Adipose tissue (tissue), 3 donors: ENCODE results near the gene KRT33B. TPM values are rescaled to one million over a fixed set of nuclear protein-coding genes. Genes with fewer than 3 reads are reported as not detected.

ENCODE experiments used
- H3K27ac ChIP-seq: one replicate; pipeline ENCODE4 v1.5.1; 2013; ENCODE audit warnings: low read depth, low read length
- WGBS, 3 donors: extraction: QIAGEN DNeasy Blood & Tissue Kit; methylation state at CpG; one replicate each; pipeline ENCODE4 v1.1.7; 2013; 5-methylcytosine and 5-hydroxymethylcytosine counted together
- polyA plus RNA-seq, 3 donors: library from polyadenylated mRNA; stranded (reverse); fragments of 200-250 nt; gene quantifications; one replicate each; pipeline ENCODE4 v1.2.3, GENCODE V29; 2013
- donor health status: healthy with polysubstance abuse.
- donor health status: Bipolar disorder and iron deficiency.
- donor health status: healthy.

Gene KRT33B
- polyA plus RNA-seq: not detected

- 89 to 100% (median 94%) methylated on average over 1 of the region's 1 CpG for WGBS, 3 donors
- H3K27ac ChIP-seq: no peak within 1 kb of the TSS
These were observed at the start of gene KRT33B for GRCh38 chr17:41369713-41370112. Gene KRT33B (minus strand): TSS chr17:41369813. CDS start chr17:41369750, 63 bp downstream.

- WGBS, 3 donors: 83 to 90% (median 89%) methylated on average over 7 of the region's 7 CpGs
- no peak overlapping the region for H3K27ac ChIP-seq
These were observed 48.7 kb upstream of the KRT33B start for GRCh38 chr17:41418116-41418860.

- WGBS, 3 donors: 48 to 54% (median 53%) methylated on average over 4 of the region's 4 CpGs
- H3K27ac ChIP-seq: no peak overlapping the region
These were observed 48.0 kb upstream of the KRT33B start for GRCh38 chr17:41417576-41418015.

GRCh38 chr17:41417127-41417526 lies 47.5 kb upstream of the KRT33B start:
- 90 to 96% (median 93%) methylated on average over 6 of the region's 6 CpGs for WGBS, 3 donors
- H3K27ac ChIP-seq: no peak overlapping the region

- no peak overlapping the region for H3K27ac ChIP-seq
- WGBS, 3 donors: 65 to 89% (median 86%) methylated on average over 5 of the region's 5 CpGs
These were observed 46.9 kb upstream of the KRT33B start for GRCh38 chr17:41416479-41416878.

- no peak overlapping the region for H3K27ac ChIP-seq
- WGBS, 3 donors: 54 to 71% (median 68%) methylated on average over 3 of the region's 3 CpGs
These were observed 46.3 kb upstream of the KRT33B start for GRCh38 chr17:41415833-41416335.

- H3K27ac ChIP-seq: no peak overlapping the region
- 69 to 78% (median 76%) methylated on average over 4 of the region's 4 CpGs for WGBS, 3 donors
These were observed 45.8 kb upstream of the KRT33B start for GRCh38 chr17:41415411-41415810.

- H3K27ac ChIP-seq: no peak overlapping the region
- WGBS, 3 donors: 89 to 95% (median 93%) methylated on average over 2 of the region's 2 CpGs
These were observed 44.4 kb upstream of the KRT33B start for GRCh38 chr17:41413982-41414381.

- no peak overlapping the region for H3K27ac ChIP-seq
- WGBS, 3 donors: 55 to 64% (median 63%) methylated on average over 5 of the region's 5 CpGs
These were observed 43.8 kb upstream of the KRT33B start for GRCh38 chr17:41413353-41413957.

- H3K27ac ChIP-seq: no peak overlapping the region
- 90 to 95% (median 94%) methylated on average over 20 of the region's 20 CpGs for WGBS, 3 donors
These were observed 41.6 kb upstream of the KRT33B start for GRCh38 chr17:41411072-41411840.

- WGBS, 3 donors: 87 to 91% (median 91%) methylated on average over 10 of the region's 10 CpGs
- no peak overlapping the region for H3K27ac ChIP-seq
These were observed 37.6 kb upstream of the KRT33B start for GRCh38 chr17:41407226-41407625.

GRCh38 chr17:41406205-41406604 lies 36.6 kb upstream of the KRT33B start:
- WGBS, 3 donors: 46 to 53% (median 46%) methylated on average over 5 of the region's 5 CpGs

GRCh38 chr17:41404024-41404671 lies 34.5 kb upstream of the KRT33B start:
- 59 to 71% (median 71%) methylated on average over 7 of the region's 7 CpGs for WGBS, 3 donors
- no peak overlapping the region for H3K27ac ChIP-seq

More at GRCh38 chr17:41406205-41406604, 36.6 kb upstream of the KRT33B start:
- no peak overlapping the region for H3K27ac ChIP-seq

- no peak overlapping the region for H3K27ac ChIP-seq
- WGBS, 3 donors: 73 to 74% (median 74%) methylated on average over 4 of the region's 4 CpGs
These were observed 33.9 kb upstream of the KRT33B start for GRCh38 chr17:41403404-41404023.

GRCh38 chr17:41402161-41402560 lies 32.5 kb upstream of the KRT33B start:
- 79 to 95% (median 90%) methylated on average over 5 of the region's 5 CpGs for WGBS, 3 donors
- H3K27ac ChIP-seq: no peak overlapping the region

- WGBS, 3 donors: 87 to 90% (median 88%) methylated on average over 16 of the region's 16 CpGs
- H3K27ac ChIP-seq: no peak within 1 kb of the TSS
These were observed 27.5 kb upstream of the KRT33B start, which contains the start of gene KRT31 for GRCh38 chr17:41396996-41397660. Gene KRT31 (minus strand): TSS chr17:41397608. CDS start chr17:41397539, 69 bp downstream.

GRCh38 chr17:41396340-41396739 lies 26.7 kb upstream of the KRT33B start:
- no peak overlapping the region for H3K27ac ChIP-seq
- WGBS, 3 donors: 86 to 95% (median 95%) methylated on average over 7 of the region's 7 CpGs
